ENCODE measurements around the gene DDAH1. TPM values are rescaled to one million over a fixed set of nuclear protein-coding genes. Genes with fewer than 3 reads are reported as not detected.
"Not testable (repeated sequence)": the region's sequence is repeated elsewhere in the genome, so short reads cannot be mapped to it uniquely, and the experiment has no call there.

The DDAH1 gene
- total RNA-seq, 1 experiment from 2014 or later = 87.9 TPM

DNA sequence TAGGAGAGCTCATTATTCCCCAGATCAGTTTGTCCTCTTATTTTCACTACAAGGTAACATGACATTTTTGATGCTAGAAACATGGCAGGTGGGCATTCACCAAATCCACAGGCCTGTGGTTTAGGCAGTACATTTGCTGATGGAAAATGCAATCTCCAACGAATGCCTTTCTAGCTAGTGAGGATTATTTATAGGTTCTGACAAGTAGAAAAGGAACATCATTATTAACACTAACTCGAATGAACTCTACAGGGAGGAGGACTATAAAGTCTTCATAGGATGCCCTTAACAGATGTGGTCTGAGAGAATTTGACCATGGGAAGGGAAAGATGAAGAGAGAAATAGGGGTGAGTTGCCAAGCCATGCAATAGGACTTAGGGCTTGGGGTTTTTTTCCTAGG is 117.1 kb downstream of the DDAH1 start:
- H3K9me3 Mint-ChIP-seq (ENCODE audit: unreplicated experiment) = no peaks in the 10 kb centered on the region
- ChIA-PET CTCF (no interaction called here), POLR2A (interaction anchor here (0.6 kb wide), 1 partner anchor 360 kb away, joined by 3 read pairs; the partner anchor contains the start of gene ZNHIT6)
- H3K27me3 Mint-ChIP-seq (ENCODE audit: insufficient read depth, unreplicated experiment) = no peaks in the 10 kb centered on the region
- intact Hi-C loops (cut with micrococcal nuclease; ENCODE audit: unreplicated experiment) = no loop called here
- TF ChIP-seq, protein P1, sequence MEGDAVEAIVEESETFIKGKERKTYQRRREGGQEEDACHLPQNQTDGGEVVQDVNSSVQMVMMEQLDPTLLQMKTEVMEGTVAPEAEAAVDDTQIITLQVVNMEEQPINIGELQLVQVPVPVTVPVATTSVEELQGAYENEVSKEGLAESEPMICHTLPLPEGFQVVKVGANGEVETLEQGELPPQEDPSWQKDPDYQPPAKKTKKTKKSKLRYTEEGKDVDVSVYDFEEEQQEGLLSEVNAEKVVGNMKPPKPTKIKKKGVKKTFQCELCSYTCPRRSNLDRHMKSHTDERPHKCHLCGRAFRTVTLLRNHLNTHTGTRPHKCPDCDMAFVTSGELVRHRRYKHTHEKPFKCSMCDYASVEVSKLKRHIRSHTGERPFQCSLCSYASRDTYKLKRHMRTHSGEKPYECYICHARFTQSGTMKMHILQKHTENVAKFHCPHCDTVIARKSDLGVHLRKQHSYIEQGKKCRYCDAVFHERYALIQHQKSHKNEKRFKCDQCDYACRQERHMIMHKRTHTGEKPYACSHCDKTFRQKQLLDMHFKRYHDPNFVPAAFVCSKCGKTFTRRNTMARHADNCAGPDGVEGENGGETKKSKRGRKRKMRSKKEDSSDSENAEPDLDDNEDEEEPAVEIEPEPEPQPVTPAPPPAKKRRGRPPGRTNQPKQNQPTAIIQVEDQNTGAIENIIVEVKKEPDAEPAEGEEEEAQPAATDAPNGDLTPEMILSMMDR (IDR thresholded peaks at IDR 0.05; ENCODE audit: insufficient read depth in 1 of 2, low read depth in 1 of 2, low read length in 1 of 2, severe bottlenecking in 1 of 2, unreplicated experiment in 1 of 2) = no peak
- no peaks in the 10 kb centered on the region; the same call in 1 of the 2 replicates for H3K36me3 ChIP-seq (ENCODE audit: control insufficient read depth, insufficient read depth, low read length)
- H3K27me3 ChIP-seq (replicated peaks; ENCODE audit: control insufficient read depth, insufficient read depth, low read length) = no peaks in the 10 kb centered on the region
- no peak overlapping the region for H3K4me3 Mint-ChIP-seq (ENCODE audit: unreplicated experiment)
- no peak overlapping the region for H3K4me3 ChIP-seq (ENCODE audit: low read depth, low read length)
- no peak overlapping the region for H3K27ac Mint-ChIP-seq (ENCODE audit: unreplicated experiment)
- no peak for DNase-seq
- H3K9me3 ChIP-seq = no peaks in the 10 kb centered on the region
- peaks cover 6% of the 10 kb centered on the region for H3K4me1 Mint-ChIP-seq (ENCODE audit: low read depth, unreplicated experiment)
- no TSS peak for BruUV-seq (replicated peaks)
- H3K4me1 ChIP-seq = peaks cover 13% of the 10 kb centered on the region; the same call in 1 of the 2 replicates
- H3K36me3 Mint-ChIP-seq (ENCODE audit: insufficient read depth, unreplicated experiment) = peaks cover 28% of the 10 kb centered on the region

DNA sequence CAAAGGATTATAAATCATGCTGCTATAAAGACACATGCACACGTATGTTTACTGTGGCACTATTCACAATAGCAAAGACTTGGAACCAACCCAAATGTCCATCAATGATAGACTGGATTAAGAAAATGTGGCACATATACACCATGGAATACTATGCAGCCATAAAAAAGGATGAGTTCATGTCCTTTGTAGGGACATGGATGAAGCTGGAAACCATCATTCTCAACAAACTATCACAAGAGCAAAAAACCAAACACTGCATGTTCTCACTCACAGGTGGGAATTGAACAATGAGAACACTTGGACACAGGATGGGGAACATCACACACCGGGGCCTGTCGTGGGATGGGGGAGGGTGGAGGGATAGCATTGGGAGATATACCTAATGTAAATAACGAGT is 117.7 kb downstream of the DDAH1 start:
- BruUV-seq (replicated peaks); H3K9me3 Mint-ChIP-seq (ENCODE audit: unreplicated experiment); H3K27me3 Mint-ChIP-seq (ENCODE audit: insufficient read depth, unreplicated experiment); H3K27me3 ChIP-seq (replicated peaks; ENCODE audit: control insufficient read depth, insufficient read depth, low read length); H3K4me3 Mint-ChIP-seq (ENCODE audit: unreplicated experiment); H3K4me1 Mint-ChIP-seq (ENCODE audit: low read depth, unreplicated experiment); H3K9me3 ChIP-seq; DNase-seq; H3K4me3 ChIP-seq (ENCODE audit: low read depth, low read length); intact Hi-C loops (cut with micrococcal nuclease; ENCODE audit: unreplicated experiment); H3K36me3 ChIP-seq (ENCODE audit: control insufficient read depth, insufficient read depth, low read length); H3K27ac Mint-ChIP-seq (ENCODE audit: unreplicated experiment); CTCF ChIA-PET: not testable (repeated sequence)
- peaks cover 13% of the 10 kb centered on the region; the same call in 1 of the 2 replicates for H3K4me1 ChIP-seq
- POLR2A ChIA-PET = interaction anchor here (0.6 kb wide), 1 partner anchor 361 kb away, joined by 3 read pairs; the partner anchor contains the start of gene ZNHIT6
- peaks cover 28% of the 10 kb centered on the region for H3K36me3 Mint-ChIP-seq (ENCODE audit: insufficient read depth, unreplicated experiment)

DNA sequence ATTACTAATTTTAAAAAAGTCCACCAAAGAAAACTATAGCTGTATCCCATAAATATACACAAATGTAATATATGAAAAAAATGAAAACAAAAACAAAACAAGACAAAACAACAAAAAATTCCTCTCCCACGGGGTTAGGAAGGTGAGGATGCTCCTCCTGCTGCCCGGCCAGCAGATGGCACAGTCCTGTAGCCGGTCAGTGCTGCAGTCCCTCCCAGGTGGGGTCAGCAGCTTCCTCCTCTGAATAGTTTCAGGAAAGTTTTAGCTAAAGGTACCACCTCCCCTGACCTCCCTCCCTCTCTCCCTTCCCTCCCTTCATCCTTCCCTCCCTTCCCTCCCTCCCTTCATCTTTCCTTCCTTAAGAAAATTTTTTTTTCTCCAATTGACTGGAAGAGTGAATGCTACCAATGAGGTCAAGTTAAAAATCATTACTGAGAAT is 120.7 kb downstream of the DDAH1 start:
- Mint-ChIP-seq H3K4me1 (ENCODE audit: low read depth, unreplicated experiment) (peaks cover 21% of the 10 kb centered on the region), H3K36me3 (ENCODE audit: insufficient read depth, unreplicated experiment) (peaks cover 22% of the 10 kb centered on the region), H3K4me3 (ENCODE audit: unreplicated experiment) (no peak overlapping the region), H3K27ac (ENCODE audit: unreplicated experiment) (peak overlapping the region; percentile 32), H3K27me3 (ENCODE audit: insufficient read depth, unreplicated experiment) (no peaks in the 10 kb centered on the region), H3K9me3 (ENCODE audit: unreplicated experiment) (no peaks in the 10 kb centered on the region)
- Histone ChIP-seq H3K4me1 (peaks cover 16% of the 10 kb centered on the region; the same call in 1 of the 2 replicates), H3K9me3 (no peaks in the 10 kb centered on the region), H3K36me3 (ENCODE audit: control insufficient read depth, insufficient read depth, low read length) (no peaks in the 10 kb centered on the region; the same call in 1 of the 2 replicates), H3K4me3 (ENCODE audit: low read depth, low read length) (no peak overlapping the region), H3K27me3 (replicated peaks; ENCODE audit: control insufficient read depth, insufficient read depth, low read length) (no peaks in the 10 kb centered on the region)
- intact Hi-C loops (cut with micrococcal nuclease; ENCODE audit: unreplicated experiment) = loop anchor here (1.0 to 2.0 kb wide), 5 partner anchors 36 to 237 kb away; partner anchors contain the start of gene DDAH1
- no TSS peak for BruUV-seq (replicated peaks)
- ChIA-PET POLR2A (interaction anchor here (0.7 to 0.8 kb wide), 2 partner anchors 44 to 237 kb away, joined by 3 read pairs; partner anchors contain the start of gene CCN1), CTCF (interaction anchor here (0.6 to 1.5 kb wide), 4 partner anchors 85 to 348 kb away, joined by 3 to 5 read pairs (median 4); partner anchors contain the start of gene C1orf52)
- TF ChIP-seq, protein P1 (IDR thresholded peaks at IDR 0.05; ENCODE audit: insufficient read depth in 1 of 2, low read depth in 1 of 2, low read length in 1 of 2, severe bottlenecking in 1 of 2, unreplicated experiment in 1 of 2) = peak in 1 of 2 experiments; percentile 78
- DNase-seq = peak; percentile 50 to 53

Measured in Caco-2 (cell line).